Karpas-422 (cell line): ENCODE data around the gene METTL13. TPM values are rescaled to one million over a fixed set of nuclear protein-coding genes. Genes with fewer than 3 reads are reported as not detected.
"Not testable (repeated sequence)": the region's sequence is repeated elsewhere in the genome, so short reads cannot be mapped to it uniquely, and the experiment has no call there.

Experiments used
- DNase-seq: peaks from one replicate; pipeline ENCODE4 v3.0.0-alpha.2; 2015
- H2AFZ ChIP-seq: fragments of 200-600 bp; sonication (generic); 2 replicates; pipeline ENCODE4 v1.6.1; 2014; ENCODE audit warnings: antibody characterized with exemption, low read length, mixed read lengths
- H3K27ac ChIP-seq: fragments of 200-600 bp; sonication (generic); 2 replicates; pipeline ENCODE4 v1.5.1; 2014; ENCODE audit warnings: mild to moderate bottlenecking, low read length, moderate library complexity
- H3K27me3 ChIP-seq: fragments of 200-600 bp; sonication (generic); 2 replicates; pipeline ENCODE4 v1.6.1; 2014; ENCODE audit warnings: low read length, mixed read lengths
- H3K36me3 ChIP-seq: fragments of 200-600 bp; sonication (generic); 2 replicates; pipeline ENCODE4 v1.6.1; 2014; ENCODE audit warnings: low read length, mixed read lengths; ENCODE audit not compliant: insufficient read depth
- H3K4me1 ChIP-seq: fragments of 200-600 bp; sonication (generic); 2 replicates; pipeline ENCODE4 v1.6.1; 2014; ENCODE audit warnings: mild to moderate bottlenecking, low read length, mixed read lengths
- H3K4me2 ChIP-seq: fragments of 200-600 bp; sonication (generic); 2 replicates; pipeline ENCODE4 v1.6.1; 2014; ENCODE audit warnings: low read length, low read depth, mild to moderate bottlenecking; ENCODE audit not compliant: poor library complexity, severe bottlenecking
- H3K4me3 ChIP-seq: fragments of 200-600 bp; sonication (generic); 2 replicates; pipeline ENCODE4 v1.5.1; 2014; ENCODE audit warnings: mild to moderate bottlenecking, antibody characterized with exemption, low read length, mixed read lengths
- H3K79me2 ChIP-seq: fragments of 200-600 bp; sonication (generic); 2 replicates; pipeline ENCODE4 v1.6.1; 2014; ENCODE audit warnings: mild to moderate bottlenecking, low read length, mixed read lengths
- H3K9ac ChIP-seq: fragments of 200-600 bp; sonication (generic); 2 replicates; pipeline ENCODE4 v1.6.0; 2014; ENCODE audit warnings: low read length
- H3K9me2 ChIP-seq: fragments of 200-600 bp; sonication (generic), shearing (Covaris generic); replicated peaks from 2 replicates; pipeline ENCODE4 v1.6.0; 2014; ENCODE audit warnings: mild to moderate bottlenecking, low read length, moderate library complexity; ENCODE audit not compliant: insufficient read depth
- H3K9me3 ChIP-seq: fragments of 300-700, 200-600 bp; sonication (generic); 2 replicates; pipeline ENCODE4 v1.6.1; 2014; ENCODE audit warnings: low read length, mixed read lengths
- H4K20me1 ChIP-seq: fragments of 200-600 bp; sonication (generic); 2 replicates; pipeline ENCODE4 v1.6.1; 2014; ENCODE audit warnings: mild to moderate bottlenecking, antibody characterized with exemption, low read length, low read depth; ENCODE audit not compliant: insufficient read depth
- total RNA-seq: library from RNA; depleted of rRNA; stranded (reverse); fragments of >200 nt; shearing (Covaris generic); gene quantifications from 2 replicates; pipeline ENCODE4 v1.2.3, GENCODE V29; 2014; ENCODE audit warnings: low replicate concordance

Gene METTL13
- total RNA-seq, 1 experiment from 2014 or later, result 15.4 TPM

GRCh38 chr1:171792656-171793369, 11.4 kb downstream of the METTL13 start:
- Histone ChIP-seq H3K79me2 (peaks cover 27% of the 10 kb centered on the region), H4K20me1 (no peaks in the 10 kb centered on the region), H3K4me2 (no peak overlapping the region), H3K27me3 (no peaks in the 10 kb centered on the region), H3K9me2 (no peaks in the 10 kb centered on the region), H3K9me3 (no peaks in the 10 kb centered on the region), H3K4me3 (no peak overlapping the region), H3K36me3 (peaks cover 56% of the 10 kb centered on the region; the same call in 1 of the 2 replicates), H3K4me1 (no peaks in the 10 kb centered on the region), H3K27ac (no peak overlapping the region), H3K9ac (no peak overlapping the region), H2AFZ (no peak overlapping the region)
- DNase-seq, result no peak

- peaks cover 21% of the 10 kb centered on the region for H3K79me2 ChIP-seq
- no peak for DNase-seq
- no peaks in the 10 kb centered on the region for H3K9me3 ChIP-seq
Observed at GRCh38 chr1:171793636-171794035, 12.2 kb downstream of the METTL13 start.

GRCh38 chr1:171794085-171794484, 12.6 kb downstream of the METTL13 start:
- H3K9me2 ChIP-seq, result no peaks in the 10 kb centered on the region
- no peak overlapping the region for H3K9ac ChIP-seq
- no peak overlapping the region for H3K4me3 ChIP-seq
- peaks cover 16% of the 10 kb centered on the region for H3K79me2 ChIP-seq
- H3K9me3 ChIP-seq, result no peaks in the 10 kb centered on the region
- no peak overlapping the region for H2AFZ ChIP-seq
- no peak overlapping the region for H3K27ac ChIP-seq
- H3K36me3 ChIP-seq, result peaks cover 43% of the 10 kb centered on the region; the same call in 1 of the 2 replicates
- H3K4me1 ChIP-seq, result no peaks in the 10 kb centered on the region
- H3K27me3 ChIP-seq, result no peaks in the 10 kb centered on the region
- no peak for DNase-seq
- no peaks in the 10 kb centered on the region for H4K20me1 ChIP-seq
- no peak overlapping the region for H3K4me2 ChIP-seq

More at GRCh38 chr1:171793636-171794035, 12.2 kb downstream of the METTL13 start:
- Histone ChIP-seq H3K4me2 (no peak overlapping the region), H3K9ac (no peak overlapping the region), H3K27me3 (no peaks in the 10 kb centered on the region), H3K9me2 (no peaks in the 10 kb centered on the region), H3K4me3 (no peak overlapping the region), H3K4me1 (no peaks in the 10 kb centered on the region), H3K36me3 (peaks cover 48% of the 10 kb centered on the region; the same call in 1 of the 2 replicates), H4K20me1 (no peaks in the 10 kb centered on the region), H3K27ac (no peak overlapping the region), H2AFZ (no peak overlapping the region)

GRCh38 chr1:171796592-171796991, 15.1 kb downstream of the METTL13 start:
- Histone ChIP-seq H3K4me2 (no peak overlapping the region), H3K4me1 (no peaks in the 10 kb centered on the region), H3K79me2 (peaks cover 7% of the 10 kb centered on the region; the same call in 1 of the 2 replicates), H2AFZ (no peak overlapping the region), H3K9me3 (no peaks in the 10 kb centered on the region), H4K20me1 (no peaks in the 10 kb centered on the region), H3K4me3 (no peak overlapping the region), H3K36me3 (peaks cover 32% of the 10 kb centered on the region; the same call in 1 of the 2 replicates), H3K9me2 (no peaks in the 10 kb centered on the region), H3K9ac (no peak overlapping the region), H3K27me3 (no peaks in the 10 kb centered on the region), H3K27ac (no peak overlapping the region)
- DNase-seq, result no peak

- no peaks in the 10 kb centered on the region for H3K79me2 ChIP-seq
- H3K4me2 ChIP-seq, result no peak overlapping the region
- H3K4me1 ChIP-seq, result no peaks in the 10 kb centered on the region
- H3K9me2 ChIP-seq, result no peaks in the 10 kb centered on the region
- H3K9me3 ChIP-seq, result no peaks in the 10 kb centered on the region
- no peak for DNase-seq
- no peak overlapping the region for H2AFZ ChIP-seq
- H3K4me3 ChIP-seq, result no peak overlapping the region
- no peak overlapping the region for H3K27ac ChIP-seq
- H3K27me3 ChIP-seq, result no peaks in the 10 kb centered on the region
- no peaks in the 10 kb centered on the region for H4K20me1 ChIP-seq
- H3K9ac ChIP-seq, result no peak overlapping the region
- H3K36me3 ChIP-seq, result peaks cover 19% of the 10 kb centered on the region; the same call in 1 of the 2 replicates
Observed at GRCh38 chr1:171798311-171798710, 16.9 kb downstream of the METTL13 start.

- Histone ChIP-seq H3K4me1 (no peaks in the 10 kb centered on the region), H3K36me3 (peaks cover 16% of the 10 kb centered on the region; the same call in 1 of the 2 replicates)
Observed at GRCh38 chr1:171798765-171799164, 17.3 kb downstream of the METTL13 start.

GRCh38 chr1:171799166-171799565, 17.7 kb downstream of the METTL13 start:
- H3K9me2 ChIP-seq, result no peaks in the 10 kb centered on the region
- no peaks in the 10 kb centered on the region for H3K9me3 ChIP-seq
- H3K36me3 ChIP-seq, result peaks cover 12% of the 10 kb centered on the region; the same call in 1 of the 2 replicates
- H2AFZ ChIP-seq, result no peak overlapping the region
- H3K4me3 ChIP-seq, result no peak overlapping the region
- no peak overlapping the region for H3K4me2 ChIP-seq
- H3K27ac ChIP-seq, result no peak overlapping the region
- no peaks in the 10 kb centered on the region for H3K27me3 ChIP-seq
- H4K20me1 ChIP-seq, result no peaks in the 10 kb centered on the region
- no peaks in the 10 kb centered on the region for H3K79me2 ChIP-seq
- H3K4me1 ChIP-seq, result no peaks in the 10 kb centered on the region
- H3K9ac ChIP-seq, result no peak overlapping the region
- no peak for DNase-seq

More at GRCh38 chr1:171798765-171799164, 17.3 kb downstream of the METTL13 start:
- Histone ChIP-seq H4K20me1 (no peaks in the 10 kb centered on the region), H3K9me2 (no peaks in the 10 kb centered on the region), H3K27me3 (no peaks in the 10 kb centered on the region), H3K4me2 (no peak overlapping the region), H3K9ac (no peak overlapping the region), H2AFZ (no peak overlapping the region), H3K27ac (no peak overlapping the region), H3K79me2 (no peaks in the 10 kb centered on the region), H3K9me3 (no peaks in the 10 kb centered on the region), H3K4me3 (no peak overlapping the region)
- no peak for DNase-seq

GRCh38 chr1:171799698-171800097, 18.2 kb downstream of the METTL13 start:
- H3K9ac ChIP-seq, H3K36me3 ChIP-seq, H3K27ac ChIP-seq, H2AFZ ChIP-seq, H3K79me2 ChIP-seq, H3K4me3 ChIP-seq, H4K20me1 ChIP-seq, H3K9me2 ChIP-seq, H3K9me3 ChIP-seq, H3K4me1 ChIP-seq, H3K27me3 ChIP-seq, H3K4me2 ChIP-seq, DNase-seq: not testable (repeated sequence)
